ENCODE measurements around the gene RUVBL2.

Gene RUVBL2

DNA sequence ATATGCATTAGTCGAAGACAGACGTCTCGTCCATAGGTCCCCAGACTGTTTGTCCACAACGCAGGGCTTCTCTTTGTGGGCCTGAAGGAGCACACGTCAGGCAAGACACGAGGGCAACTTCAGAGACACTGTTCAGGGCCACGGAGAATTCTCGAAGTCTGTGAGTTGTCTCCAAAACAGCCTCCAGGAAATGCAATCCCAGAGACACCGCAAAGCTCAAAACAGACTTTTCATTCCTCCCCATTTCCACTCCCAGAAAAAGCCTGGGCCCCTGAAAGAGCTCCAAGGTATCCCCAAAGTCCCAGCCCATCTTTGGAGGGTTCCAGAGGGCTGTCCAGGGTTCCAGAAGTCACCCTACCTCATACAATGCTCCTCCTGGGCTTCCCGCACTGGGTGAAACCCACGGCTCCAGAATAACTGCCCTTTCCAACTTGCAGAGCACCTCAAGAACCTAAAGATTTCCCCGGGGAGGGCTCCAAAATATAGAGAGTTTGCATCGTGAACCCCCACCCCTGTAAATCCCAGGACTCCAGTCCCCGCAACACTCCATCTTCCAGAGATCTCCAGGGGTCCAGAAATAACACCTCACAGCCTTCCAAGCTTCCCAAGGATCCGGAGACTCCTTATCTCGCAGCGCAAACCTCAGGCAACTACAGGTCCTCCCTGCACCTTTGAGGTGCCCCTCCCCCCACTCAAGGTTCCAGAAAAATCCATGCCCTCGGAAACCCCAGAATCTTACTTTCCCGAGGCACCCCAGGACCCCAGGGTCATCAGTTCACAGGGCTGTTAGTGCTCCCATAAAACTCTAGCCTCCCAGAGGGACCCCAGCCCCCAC lies 29.3 kb upstream of the RUVBL2 start:
- no peak for DNase-seq (ENCODE audit: low read depth)
- peak overlapping the region; percentile 70 for H3K4me3 ChIP-seq (ENCODE audit: low read depth, low read length)
- TF ChIP-seq, protein P1, sequence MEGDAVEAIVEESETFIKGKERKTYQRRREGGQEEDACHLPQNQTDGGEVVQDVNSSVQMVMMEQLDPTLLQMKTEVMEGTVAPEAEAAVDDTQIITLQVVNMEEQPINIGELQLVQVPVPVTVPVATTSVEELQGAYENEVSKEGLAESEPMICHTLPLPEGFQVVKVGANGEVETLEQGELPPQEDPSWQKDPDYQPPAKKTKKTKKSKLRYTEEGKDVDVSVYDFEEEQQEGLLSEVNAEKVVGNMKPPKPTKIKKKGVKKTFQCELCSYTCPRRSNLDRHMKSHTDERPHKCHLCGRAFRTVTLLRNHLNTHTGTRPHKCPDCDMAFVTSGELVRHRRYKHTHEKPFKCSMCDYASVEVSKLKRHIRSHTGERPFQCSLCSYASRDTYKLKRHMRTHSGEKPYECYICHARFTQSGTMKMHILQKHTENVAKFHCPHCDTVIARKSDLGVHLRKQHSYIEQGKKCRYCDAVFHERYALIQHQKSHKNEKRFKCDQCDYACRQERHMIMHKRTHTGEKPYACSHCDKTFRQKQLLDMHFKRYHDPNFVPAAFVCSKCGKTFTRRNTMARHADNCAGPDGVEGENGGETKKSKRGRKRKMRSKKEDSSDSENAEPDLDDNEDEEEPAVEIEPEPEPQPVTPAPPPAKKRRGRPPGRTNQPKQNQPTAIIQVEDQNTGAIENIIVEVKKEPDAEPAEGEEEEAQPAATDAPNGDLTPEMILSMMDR (IDR thresholded peaks at IDR 0.05; ENCODE audit: insufficient read depth, low read depth, low read length, missing control alignments): no peak

DNA sequence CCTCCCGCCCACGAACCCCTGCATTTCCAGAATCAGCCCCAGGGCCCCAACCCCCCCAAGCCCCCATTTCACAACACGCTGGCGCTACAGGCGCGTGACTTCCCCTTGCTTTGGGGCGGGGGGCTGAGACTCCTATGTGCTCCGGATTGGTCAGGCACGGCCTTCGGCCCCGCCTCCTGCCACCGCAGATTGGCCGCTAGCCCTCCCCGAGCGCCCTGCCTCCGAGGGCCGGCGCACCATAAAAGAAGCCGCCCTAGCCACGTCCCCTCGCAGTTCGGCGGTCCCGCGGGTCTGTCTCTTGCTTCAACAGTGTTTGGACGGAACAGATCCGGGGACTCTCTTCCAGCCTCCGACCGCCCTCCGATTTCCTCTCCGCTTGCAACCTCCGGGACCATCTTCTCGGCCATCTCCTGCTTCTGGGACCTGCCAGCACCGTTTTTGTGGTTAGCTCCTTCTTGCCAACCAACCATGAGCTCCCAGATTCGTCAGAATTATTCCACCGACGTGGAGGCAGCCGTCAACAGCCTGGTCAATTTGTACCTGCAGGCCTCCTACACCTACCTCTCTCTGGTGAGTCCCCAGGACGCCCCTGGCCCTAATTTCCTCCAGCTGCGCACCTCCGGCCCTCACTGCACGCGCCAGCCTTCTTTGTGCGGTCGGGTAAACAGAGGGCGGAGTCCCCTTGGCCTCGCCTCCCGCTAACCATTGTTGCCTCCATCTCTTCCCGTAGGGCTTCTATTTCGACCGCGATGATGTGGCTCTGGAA lies 28.5 kb upstream of the RUVBL2 start, which contains the start of gene FTL:
FTL (plus strand) TSS at position 270 of the 766 bp plus-strand sequence; CDS start at position 469, 199 bp downstream.
- peak within 1 kb of the TSS; percentile 82 for H3K4me3 ChIP-seq (ENCODE audit: low read depth, low read length)
- TF ChIP-seq, protein P1 (IDR thresholded peaks at IDR 0.05; ENCODE audit: insufficient read depth, low read depth, low read length, missing control alignments): no peak
- DNase-seq (ENCODE audit: low read depth): peak; percentile 98

DNA sequence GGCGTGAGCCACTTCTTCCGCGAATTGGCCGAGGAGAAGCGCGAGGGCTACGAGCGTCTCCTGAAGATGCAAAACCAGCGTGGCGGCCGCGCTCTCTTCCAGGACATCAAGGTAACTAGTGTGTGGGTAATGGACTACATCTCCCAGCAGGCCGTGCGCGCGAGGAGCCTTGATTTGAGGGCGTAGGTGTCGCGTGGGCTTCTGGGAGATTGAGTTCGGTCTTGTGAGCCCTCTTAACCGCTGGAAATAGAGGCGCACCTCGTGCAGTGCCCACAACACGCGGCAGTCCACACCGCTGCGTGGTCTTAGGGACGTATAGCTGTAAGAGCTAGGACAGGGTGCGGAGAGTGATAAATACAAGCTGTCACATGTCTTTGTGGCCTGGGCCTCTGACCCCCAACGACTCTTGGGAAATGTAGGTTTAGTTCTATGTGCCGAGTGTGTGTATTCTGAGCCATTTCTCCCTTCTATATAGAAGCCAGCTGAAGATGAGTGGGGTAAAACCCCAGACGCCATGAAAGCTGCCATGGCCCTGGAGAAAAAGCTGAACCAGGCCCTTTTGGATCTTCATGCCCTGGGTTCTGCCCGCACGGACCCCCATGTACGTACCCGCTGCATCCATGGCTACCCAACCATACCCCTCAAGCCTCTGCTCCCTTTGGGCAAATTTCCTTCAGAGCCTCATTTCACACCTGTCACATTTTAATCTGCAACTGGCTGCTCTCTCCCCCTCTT lies 27.7 kb upstream of the RUVBL2 start:
- TF ChIP-seq, protein P1 (IDR thresholded peaks at IDR 0.05; ENCODE audit: insufficient read depth, low read depth, low read length, missing control alignments): no peak
- DNase-seq (ENCODE audit: low read depth): peak; percentile 94
- H3K4me3 ChIP-seq (ENCODE audit: low read depth, low read length): peak overlapping the region; percentile 82

DNA sequence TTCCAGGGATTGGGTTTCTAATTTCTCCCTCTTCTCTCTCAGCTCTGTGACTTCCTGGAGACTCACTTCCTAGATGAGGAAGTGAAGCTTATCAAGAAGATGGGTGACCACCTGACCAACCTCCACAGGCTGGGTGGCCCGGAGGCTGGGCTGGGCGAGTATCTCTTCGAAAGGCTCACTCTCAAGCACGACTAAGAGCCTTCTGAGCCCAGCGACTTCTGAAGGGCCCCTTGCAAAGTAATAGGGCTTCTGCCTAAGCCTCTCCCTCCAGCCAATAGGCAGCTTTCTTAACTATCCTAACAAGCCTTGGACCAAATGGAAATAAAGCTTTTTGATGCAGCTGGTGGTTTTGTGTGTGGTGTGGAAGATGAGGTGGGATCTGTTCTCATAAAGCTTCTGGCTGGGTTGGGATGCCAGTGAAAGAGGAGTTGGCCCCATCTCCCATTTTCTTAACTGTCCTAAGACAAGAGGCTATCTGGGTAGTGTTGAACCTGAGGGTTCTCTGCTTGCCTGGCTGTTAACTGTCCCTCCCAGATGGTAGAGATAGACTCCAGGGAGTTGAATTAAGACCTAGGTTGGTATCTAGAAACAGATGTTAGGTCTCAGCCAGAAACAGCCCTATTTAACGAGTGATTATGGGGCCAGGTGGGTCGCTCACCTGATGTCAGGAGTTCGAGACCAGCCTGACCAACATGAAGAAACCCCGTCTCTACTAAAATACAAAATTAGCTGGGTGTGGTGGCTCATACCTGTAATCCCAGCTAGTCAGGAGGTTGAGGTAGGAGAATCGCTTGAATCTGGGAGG lies 26.9 kb upstream of the RUVBL2 start:
- no peak for DNase-seq (ENCODE audit: low read depth)
- peak overlapping the region; percentile 82 for H3K4me3 ChIP-seq (ENCODE audit: low read depth, low read length)
- TF ChIP-seq, protein P1 (IDR thresholded peaks at IDR 0.05; ENCODE audit: insufficient read depth, low read depth, low read length, missing control alignments): no peak

DNA sequence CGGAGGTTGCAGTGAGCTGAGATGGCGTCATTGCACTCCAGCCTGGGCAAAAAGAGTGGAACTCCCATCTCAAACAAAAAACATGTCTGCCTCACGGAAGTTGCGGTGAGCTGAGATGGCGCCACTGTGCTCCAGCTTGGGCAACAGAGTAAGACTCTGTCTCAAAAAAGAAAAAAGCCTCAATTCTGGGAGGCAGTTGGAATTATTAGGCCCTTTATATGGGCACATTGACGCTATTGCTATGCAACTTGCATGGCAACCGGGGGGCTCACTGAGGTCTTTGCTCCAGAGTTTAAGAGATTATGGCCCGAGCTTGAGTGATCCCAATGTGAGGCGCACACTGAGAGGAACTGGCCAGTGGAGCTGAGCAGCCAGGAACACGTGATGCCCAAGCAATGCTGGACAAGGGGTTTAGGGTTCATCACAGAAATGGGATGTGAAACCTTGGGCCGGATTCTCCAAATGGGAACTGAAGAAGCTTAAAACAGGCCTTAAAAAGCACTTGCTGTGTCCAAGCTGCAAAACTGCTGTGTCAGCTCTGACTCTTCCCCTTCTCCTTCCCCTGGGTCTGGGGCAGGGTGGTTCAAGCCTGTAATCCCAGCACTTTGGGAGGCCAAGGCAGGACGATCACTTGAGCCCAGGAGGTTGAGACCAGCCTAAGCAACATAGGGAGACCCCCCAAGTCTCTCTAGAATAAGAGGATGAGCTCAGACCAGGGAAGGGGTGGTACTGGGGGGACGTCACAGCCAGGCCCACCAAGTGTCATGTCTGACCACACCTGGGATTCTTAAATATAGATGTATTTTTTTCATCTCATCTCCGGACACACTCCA lies 26.1 kb upstream of the RUVBL2 start:
- peak; percentile 59 for DNase-seq (ENCODE audit: low read depth)

More for the DNA sequence above, 26.1 kb upstream of the RUVBL2 start:
- no peak overlapping the region; the same call in 1 of the 2 replicates for H3K4me3 ChIP-seq (ENCODE audit: low read depth, low read length)
- TF ChIP-seq, protein P1 (IDR thresholded peaks at IDR 0.05; ENCODE audit: insufficient read depth, low read depth, low read length, missing control alignments): no peak

All from GM12865 (cell line).